GM12872 (cell line): Measurements from ENCODE around the gene FAU.

Experiments
- TF ChIP-seq, protein P1 (sequence below): IDR thresholded peaks from 3 replicates; pipeline ENCODE4 v1.5.1; 2011; ENCODE audit warnings: low read depth, mild to moderate bottlenecking, low read length, moderate library complexity; ENCODE audit not compliant: insufficient read depth

Gene FAU

DNA sequence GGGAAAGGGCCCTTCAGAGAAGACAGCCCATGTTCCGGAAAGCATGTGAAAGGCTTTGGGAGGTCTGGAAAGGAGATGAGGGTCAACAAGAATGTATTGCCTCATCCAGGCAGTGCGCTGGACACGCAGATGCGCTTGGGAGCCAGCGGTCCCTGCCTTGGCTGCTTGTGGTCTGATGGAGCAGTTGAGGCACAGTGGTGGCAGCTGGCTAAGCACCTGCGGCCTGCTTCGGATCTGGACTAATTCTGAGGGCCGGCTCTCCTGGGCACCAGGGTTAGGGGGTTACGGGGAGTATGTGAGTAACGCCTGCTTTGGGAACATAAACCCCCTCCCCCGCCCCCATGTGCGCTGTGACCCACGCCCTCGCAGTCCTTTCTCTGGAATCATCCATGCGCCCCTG is 14.9 kb downstream of the FAU start:
- TF ChIP-seq, protein P1, sequence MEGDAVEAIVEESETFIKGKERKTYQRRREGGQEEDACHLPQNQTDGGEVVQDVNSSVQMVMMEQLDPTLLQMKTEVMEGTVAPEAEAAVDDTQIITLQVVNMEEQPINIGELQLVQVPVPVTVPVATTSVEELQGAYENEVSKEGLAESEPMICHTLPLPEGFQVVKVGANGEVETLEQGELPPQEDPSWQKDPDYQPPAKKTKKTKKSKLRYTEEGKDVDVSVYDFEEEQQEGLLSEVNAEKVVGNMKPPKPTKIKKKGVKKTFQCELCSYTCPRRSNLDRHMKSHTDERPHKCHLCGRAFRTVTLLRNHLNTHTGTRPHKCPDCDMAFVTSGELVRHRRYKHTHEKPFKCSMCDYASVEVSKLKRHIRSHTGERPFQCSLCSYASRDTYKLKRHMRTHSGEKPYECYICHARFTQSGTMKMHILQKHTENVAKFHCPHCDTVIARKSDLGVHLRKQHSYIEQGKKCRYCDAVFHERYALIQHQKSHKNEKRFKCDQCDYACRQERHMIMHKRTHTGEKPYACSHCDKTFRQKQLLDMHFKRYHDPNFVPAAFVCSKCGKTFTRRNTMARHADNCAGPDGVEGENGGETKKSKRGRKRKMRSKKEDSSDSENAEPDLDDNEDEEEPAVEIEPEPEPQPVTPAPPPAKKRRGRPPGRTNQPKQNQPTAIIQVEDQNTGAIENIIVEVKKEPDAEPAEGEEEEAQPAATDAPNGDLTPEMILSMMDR = no peak

GRCh38 chr11:65104628-65105027 is 17.3 kb downstream of the FAU start:
- TF ChIP-seq, protein P1 = no peak

DNA sequence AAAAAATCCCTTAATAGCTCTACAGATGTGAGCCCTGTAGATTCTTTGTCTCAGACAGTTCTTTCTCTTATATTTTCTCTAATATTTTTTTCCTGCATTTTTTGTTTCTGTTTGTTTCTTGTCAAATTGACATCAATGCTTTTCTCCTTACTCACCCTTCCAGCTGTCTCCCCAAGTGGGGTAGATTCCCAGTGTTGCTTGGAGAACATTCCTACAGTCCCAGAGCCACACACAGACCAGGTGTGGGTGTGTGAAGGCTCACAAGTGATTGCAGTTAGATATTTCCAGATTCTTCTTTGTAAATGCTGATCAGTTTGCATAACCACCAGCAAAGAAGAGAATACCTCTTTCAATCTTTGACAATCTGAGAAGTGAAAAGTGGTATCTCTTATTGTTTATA is 18.5 kb downstream of the FAU start:
- TF ChIP-seq, protein P1 = no peak

GRCh38 chr11:65102142-65103095 is 19.5 kb downstream of the FAU start:
- TF ChIP-seq, protein P1 = no peak

DNA sequence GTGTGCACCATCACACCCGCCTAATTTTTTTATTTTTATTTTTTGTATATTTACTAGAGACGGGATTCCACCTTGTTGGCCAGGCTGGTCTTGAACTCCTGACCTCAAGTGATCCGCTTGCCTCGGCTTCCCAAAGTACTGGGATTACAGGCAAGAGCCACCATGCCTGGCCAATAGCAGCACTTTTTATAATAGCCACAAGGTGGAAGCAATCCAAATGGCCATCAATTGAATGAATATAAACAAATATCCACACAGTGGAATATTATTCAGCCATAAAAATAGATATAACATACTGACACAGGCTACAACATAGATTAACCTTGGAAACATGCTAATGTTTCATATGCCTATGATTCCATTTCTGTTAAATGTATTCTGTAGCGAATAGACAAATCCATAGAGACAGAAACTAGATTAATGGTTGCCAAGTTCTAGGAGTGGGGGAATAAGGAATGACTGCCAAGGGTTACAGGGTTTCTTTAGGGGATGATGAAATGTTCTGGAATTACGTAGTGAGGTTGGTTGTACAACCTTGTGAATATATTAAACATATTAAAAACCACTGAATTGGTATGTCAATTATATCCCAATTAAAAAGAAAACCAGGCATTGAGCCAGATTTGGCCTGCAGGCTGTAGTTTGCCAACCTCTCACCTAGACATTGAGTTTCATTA is 21.1 kb downstream of the FAU start:
- TF ChIP-seq, protein P1 = 0 out of 3 replicates have a peak, but pooled peaks have one; percentile 4

DNA sequence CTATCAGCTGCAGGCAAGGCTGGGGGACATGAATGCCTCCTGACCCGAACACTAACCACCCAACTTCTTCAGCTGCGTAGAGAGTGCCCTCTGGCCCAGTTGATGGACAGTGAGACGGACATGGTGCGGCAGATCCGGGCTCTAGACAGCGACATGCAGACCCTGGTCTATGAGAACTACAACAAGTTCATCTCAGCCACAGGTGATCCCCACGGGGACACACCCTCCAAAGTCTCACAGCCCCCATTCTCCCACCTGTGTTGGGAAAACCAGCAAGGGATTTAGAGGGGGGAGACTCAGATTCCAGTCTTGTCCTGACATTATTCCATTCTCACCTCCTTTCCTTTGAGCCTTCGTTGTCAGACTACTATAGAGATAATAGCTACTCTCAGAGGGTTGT is 25.0 kb downstream of the FAU start:
- TF ChIP-seq, protein P1 = no peak

GRCh38 chr11:65095974-65096806 is 25.7 kb downstream of the FAU start, which contains the start of gene VPS51:
Gene VPS51, plus strand, starts transcription at chr11:65096214. Its CDS starts 37 bp downstream, at chr11:65096251.
- TF ChIP-seq, protein P1 = no peak
